Adipose tissue (tissue), 3 donors: ENCODE data around the gene MAPKBP1. TPM values are rescaled to one million over a fixed set of nuclear protein-coding genes. Genes with fewer than 3 reads are reported as not detected.
"Not testable (repeated sequence)": the region's sequence is repeated elsewhere in the genome, so short reads cannot be mapped to it uniquely, and the experiment has no call there.

Experiments
- H3K27ac ChIP-seq: one replicate; pipeline ENCODE4 v1.5.1; 2013; ENCODE audit warnings: low read depth, low read length
- WGBS, 3 donors: extraction: QIAGEN DNeasy Blood & Tissue Kit; methylation state at CpG; one replicate each; pipeline ENCODE4 v1.1.7; 2013; 5-methylcytosine and 5-hydroxymethylcytosine counted together
- polyA plus RNA-seq, 3 donors: library from polyadenylated mRNA; stranded (reverse); fragments of 200-250 nt; gene quantifications; one replicate each; pipeline ENCODE4 v1.2.3, GENCODE V29; 2013
- donor health status: healthy with polysubstance abuse.
- donor health status: Bipolar disorder and iron deficiency.
- donor health status: healthy.

The MAPKBP1 gene
- polyA plus RNA-seq, 3 donors, result 4.0 to 15.1 (median 8.7) TPM

DNA sequence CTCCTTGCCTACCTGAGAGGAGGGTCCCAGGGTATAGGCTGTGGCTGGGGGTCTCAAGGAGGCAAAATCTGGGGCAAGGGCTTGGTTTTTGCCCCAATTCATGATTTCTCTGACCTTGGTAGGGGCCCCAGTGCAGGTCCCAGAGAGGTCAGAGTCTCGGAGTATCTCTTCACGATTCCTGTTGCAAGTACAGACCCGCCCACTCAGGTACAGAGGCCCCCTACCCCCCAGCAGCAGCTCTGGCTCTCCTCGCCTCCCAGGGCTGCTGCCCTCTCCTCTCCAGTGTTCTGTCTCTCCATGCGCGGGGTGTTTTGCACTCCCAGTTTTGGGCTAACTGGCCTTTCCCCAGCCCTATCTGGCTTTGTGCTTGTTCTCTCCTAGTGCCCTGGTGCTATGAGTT is 48.2 kb downstream of the MAPKBP1 start:
- no peak overlapping the region for H3K27ac ChIP-seq
- 90 to 95% (median 92%) methylated on average over 6 of the region's 6 CpGs for WGBS, 3 donors

DNA sequence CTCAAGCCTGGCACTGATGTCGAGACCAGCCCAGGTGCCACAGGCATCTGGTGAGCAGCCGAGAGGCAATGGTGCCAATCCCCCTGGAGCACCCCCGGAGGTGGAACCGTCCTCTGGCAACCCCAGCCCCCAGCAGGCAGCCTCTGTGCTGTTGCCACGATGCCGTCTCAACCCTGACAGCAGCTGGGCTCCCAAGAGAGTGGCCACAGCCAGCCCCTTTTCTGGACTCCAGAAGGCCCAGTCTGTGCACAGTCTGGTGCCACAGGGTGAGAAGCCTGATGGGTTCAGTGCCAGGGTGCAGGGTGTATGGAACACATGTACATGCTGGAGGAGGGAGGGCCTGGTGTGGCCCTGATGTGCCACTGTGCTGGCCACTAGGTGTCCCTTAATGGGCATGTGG is 48.7 kb downstream of the MAPKBP1 start:
- no peak overlapping the region for H3K27ac ChIP-seq
- WGBS, 3 donors, result 82 to 90% (median 86%) methylated on average over 6 of the region's 6 CpGs

DNA sequence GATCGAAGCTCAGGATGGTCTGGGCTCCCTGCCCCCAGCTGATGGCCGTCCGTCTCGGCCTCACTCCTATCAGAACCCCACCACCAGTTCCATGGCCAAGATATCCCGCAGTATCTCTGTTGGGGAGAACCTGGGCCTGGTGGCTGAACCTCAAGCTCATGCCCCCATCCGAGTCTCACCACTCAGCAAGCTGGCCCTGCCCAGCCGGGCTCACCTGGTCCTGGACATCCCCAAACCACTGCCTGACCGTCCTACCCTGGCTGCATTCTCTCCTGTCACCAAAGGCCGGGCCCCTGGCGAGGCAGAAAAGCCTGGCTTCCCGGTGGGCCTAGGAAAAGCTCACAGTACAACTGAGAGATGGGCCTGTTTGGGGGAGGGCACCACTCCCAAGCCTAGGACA is 49.2 kb downstream of the MAPKBP1 start:
- no peak overlapping the region for H3K27ac ChIP-seq
- WGBS, 3 donors, result 90 to 93% (median 92%) methylated on average over 10 to 11 of the region's 11 CpGs

DNA sequence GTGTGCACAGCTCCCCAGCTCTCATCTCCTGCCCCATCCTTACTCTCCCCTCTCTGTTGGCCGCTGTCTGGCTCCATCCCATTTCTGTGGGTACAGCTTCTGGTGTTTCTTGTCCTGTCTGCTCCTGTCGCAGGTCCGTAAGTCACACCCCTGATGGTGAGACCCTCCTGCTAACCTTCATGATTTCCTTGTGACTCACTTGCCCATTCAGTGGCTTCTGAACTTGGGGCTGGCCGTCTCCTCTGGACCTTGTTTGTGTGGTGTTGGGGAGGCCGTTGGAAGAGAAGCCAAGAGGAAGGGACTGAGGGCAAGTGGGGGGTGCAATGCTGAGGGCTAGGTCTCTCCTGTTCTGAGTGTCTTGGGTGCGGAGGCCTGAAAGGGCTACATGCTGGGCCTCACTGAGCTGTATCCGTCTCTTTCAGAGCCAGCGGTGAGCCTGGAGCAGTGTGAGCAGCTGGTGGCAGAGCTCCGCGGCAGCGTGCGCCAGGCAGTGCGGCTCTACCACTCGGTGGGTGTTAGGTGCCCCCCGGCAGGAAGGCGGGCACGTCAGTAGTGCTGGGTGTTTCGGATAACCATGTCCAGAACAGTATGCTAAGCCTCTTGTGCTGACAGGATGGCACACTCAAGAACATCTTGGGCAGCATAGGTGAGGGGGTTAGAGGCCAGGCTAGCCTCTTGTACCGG is 49.9 kb downstream of the MAPKBP1 start:
- WGBS, 3 donors, result 92 to 95% (median 94%) methylated on average over 19 of the region's 19 CpGs
- no peak overlapping the region for H3K27ac ChIP-seq

DNA sequence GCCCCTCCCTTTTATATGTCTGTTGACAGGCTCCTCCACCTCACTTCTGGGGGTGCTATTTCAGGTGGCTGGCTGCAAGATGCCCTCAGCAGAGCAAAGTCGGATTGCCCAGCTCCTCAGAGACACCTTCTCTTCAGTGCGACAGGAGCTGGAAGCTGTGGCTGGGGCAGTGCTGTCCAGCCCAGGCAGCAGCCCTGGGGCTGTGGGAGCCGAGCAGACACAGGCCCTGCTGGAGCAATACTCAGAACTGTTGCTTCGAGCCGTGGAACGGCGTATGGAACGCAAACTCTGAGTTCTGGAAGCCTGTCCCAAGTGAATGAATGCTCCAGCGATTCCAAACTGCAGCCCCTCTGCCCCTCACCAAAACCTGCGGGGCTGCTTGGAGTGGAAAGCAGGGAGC is 50.9 kb downstream of the MAPKBP1 start:
- no peak overlapping the region for H3K27ac ChIP-seq
- 90 to 92% (median 92%) methylated on average over 10 of the region's 10 CpGs for WGBS, 3 donors

DNA sequence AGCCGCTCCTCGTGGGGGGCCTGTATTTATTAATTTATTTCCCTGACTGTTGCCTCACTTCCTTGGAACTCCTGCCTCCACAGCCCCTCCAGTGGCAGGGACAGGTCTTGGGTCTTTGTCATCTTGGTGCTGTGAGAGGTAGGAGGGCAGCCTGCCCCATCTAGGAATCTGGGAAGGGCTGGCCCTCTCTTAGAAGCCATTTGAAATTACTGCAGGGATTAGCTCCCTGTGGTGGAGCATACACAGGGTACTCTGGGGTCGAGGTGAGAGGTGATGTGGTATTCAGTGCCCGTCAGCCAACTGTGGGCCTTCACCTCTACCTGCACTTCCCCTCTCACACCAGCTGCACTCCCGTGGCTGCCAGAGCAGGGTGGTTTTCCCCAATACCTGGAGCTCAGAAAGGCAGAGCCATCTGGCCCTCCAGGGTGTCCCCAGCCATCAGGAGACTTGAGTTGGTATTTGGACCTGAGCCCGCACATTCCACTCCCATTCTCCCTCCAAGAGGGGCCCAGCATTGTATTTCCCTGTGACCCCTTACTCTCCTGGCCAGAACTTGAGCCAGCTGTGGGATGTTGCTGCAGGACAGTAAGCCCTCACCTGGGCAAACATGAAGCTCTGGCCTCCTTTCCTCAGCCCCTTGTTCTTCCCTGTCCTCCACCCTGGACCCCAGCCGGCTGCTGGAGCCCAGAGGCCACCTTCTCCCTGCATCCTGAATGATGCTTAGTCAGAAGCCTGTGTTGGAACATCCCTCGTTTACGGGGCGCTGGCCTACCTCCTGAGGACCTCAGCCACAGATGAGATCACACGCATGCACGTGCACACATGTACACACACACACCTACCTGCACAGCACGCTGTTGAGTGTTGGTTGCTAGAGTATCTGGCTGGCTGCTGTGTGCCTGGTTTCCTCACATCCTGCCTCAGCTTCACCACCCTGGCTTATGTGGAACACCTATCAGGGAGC is 51.6 kb downstream of the MAPKBP1 start:
- 79 to 87% (median 82%) methylated on average over 12 to 13 of the region's 13 CpGs for WGBS, 3 donors

DNA sequence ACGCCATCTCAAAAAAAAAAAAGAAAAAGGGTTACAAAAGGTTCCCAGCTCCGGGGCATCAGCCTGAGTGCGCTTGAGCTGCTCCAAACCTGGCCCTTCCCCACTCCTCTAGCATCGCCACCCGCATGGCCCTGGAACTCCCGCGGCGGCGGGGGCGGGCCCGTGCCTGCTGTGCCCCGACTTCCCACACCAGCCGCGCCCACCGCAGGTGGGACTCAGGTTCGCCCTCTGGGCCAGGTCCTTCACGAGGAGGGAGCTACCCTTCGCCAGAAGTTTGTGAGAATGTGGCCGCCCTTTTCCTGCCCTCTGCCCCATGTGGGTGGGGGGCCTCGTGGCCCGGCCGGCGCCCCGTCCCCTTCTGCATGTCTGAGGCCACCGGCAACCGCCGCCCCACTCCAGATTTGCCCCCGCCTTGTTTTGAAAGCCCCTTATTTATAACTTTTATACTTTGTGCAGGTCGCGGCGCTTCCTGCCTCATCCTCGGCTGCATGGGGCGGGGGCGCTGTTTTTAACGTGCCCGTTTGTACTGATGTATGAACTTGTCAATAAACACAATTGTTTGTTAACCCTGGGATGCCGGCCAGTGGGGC is 53.1 kb downstream of the MAPKBP1 start:
- WGBS, 3 donors, result 4 to 6% (median 5%) methylated on average over 33 to 37 of the region's 37 CpGs
- H3K27ac ChIP-seq, result no peak overlapping the region

More for the DNA sequence above, 51.6 kb downstream of the MAPKBP1 start:
- no peak overlapping the region for H3K27ac ChIP-seq

DNA sequence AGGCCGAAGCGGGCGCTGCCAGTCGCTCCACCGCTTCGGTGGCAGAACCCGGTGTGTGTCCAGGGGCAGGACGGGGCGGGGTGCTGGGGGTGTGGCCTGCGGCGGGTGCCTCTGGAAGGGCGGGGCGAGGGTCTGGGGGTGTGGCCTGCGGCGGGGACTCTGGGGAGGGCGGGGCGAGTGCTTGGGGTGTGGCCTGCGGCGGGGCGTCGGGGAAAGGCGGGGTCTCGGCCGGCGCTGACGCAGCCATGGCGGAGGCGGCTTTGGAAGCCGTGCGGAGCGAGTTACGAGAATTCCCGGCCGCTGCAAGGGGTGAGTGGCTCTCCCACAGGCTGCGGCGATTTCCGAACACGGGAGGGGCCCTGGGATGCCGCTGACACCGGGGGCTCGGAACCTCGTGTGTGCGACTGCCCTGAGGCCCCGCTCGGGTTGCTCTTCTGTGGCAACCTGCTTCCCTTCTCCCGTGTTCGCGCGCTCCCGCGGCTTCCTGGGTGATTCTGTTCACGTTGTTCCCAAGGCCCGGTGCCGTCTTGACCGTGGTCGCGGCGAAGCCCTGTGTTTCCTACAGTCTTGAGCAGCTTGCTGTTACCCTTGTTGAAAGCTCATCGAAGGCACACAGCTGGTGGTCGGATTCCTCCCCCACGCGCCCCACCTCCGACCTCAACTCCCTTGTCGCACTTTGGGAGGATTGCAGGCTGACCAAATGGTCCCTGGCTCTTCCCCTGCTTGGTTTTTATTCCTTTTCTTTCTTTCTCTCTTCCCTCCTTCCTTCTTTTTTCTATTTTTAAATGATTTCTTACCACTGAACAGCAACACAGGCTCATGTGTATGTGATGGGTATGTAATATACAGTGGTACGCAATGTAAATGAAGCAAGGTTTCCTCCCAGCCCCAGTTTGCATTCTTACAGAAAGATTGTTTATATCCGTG is 53.9 kb downstream of the MAPKBP1 start, which contains the start of gene JMJD7:
Gene JMJD7 (plus strand): TSS at position 213 of the 927 bp plus-strand sequence. CDS start 33 bp downstream, at position 246.
- H3K27ac ChIP-seq, result peak within 1 kb of the TSS; percentile 45
- WGBS, 3 donors, result 0 to 1% (median 1%) methylated on average over 52 to 66 of the region's 66 CpGs

DNA sequence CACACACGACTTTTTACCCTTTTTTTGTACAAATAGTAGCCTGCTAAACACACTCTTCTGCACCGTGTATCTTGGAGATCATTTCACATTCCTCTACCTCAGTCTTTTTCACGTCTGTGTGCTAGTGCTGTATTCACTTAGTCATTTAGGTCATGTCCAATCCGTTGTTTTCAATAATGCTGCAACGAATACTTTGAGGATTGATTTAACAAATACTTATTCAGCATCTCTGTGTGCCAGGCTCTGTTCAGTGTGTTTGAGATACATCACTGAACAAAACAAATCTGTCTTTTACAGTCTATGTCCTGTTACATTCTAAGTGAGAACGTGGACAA is 54.5 kb downstream of the MAPKBP1 start:
- 7 to 24% (median 17%) methylated on average over 6 of the region's 6 CpGs for WGBS, 3 donors
- H3K27ac ChIP-seq, result no peak overlapping the region

DNA sequence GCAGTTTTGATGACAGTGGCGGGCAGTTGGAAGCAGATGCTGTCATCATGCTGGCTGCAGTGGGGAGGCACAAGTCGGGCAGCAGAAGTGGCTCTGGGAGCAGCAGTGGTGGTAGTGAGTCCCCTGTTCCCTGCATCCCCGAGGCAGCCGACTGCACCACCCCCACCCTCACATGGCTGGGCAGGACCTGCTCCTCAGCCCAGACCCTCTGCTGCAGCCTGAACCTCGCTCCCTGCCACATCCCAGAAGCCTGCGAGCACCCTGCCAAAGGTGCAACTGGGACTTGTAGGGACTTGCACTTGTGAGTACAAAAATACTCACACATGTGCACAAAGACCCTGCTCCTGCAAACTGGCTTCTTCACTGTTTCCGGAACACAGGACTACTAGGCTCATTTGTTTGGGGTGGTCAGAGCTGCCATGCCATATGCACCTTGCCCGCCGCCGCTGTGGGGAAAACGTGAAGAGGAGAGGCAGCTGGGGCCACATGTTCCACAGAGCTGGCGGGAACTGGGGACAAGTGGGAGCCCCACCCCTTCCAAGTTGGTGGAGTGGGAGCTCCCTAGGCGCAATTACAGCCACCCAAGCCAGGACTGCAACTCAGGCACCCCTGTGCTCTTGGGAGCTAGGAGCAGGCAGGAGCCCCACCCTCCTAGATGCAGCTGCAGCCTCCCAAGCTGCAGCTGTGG is 55.8 kb downstream of the MAPKBP1 start:
- WGBS, 3 donors, result 92% methylated on average over 13 of the region's 13 CpGs
- H3K27ac ChIP-seq, result no peak overlapping the region

DNA sequence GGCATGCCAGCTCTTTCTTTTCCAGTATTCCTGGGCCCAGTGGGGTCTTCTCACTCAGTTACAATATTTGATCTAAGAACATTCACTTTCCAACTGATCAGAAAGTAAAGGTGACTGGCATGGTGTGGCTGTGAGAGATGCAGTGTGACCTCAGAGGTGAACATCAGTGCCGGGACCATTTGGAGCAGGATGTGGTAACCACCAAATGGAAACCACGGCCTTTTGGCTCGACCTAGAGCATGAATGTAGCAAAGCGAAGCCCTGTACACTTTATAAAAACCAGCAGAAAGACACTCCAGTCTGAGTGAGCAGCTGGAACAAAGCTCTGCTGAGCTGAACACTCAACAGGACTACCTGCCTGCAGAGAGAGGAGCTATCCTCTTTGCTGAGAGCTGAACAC is 57.0 kb downstream of the MAPKBP1 start:
- WGBS, 3 donors, result 57 to 83% (median 76%) methylated on average over 4 of the region's 4 CpGs
- H3K27ac ChIP-seq, result not testable (repeated sequence)

DNA sequence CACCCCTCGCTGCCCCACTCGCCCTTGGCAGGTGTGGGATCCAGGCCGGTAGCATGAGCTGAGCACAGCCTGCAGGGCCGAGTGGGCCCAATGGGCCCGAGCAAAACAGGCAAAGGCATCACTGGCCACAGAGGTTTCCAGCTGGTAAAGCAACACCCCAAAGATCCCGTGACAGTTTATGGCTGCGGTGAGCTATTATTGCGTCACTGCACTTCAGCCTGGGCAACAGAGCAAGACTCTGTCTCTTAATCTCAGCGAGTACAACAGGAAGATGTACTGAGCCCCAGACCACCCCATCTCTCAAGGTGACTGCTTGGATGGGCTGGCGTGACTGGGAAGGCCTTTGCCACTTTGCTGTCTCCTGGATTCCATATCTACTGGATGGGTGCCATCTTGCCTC is 57.9 kb downstream of the MAPKBP1 start:
- 85 to 94% (median 89%) methylated on average over 10 of the region's 10 CpGs for WGBS, 3 donors
- no peak overlapping the region for H3K27ac ChIP-seq

DNA sequence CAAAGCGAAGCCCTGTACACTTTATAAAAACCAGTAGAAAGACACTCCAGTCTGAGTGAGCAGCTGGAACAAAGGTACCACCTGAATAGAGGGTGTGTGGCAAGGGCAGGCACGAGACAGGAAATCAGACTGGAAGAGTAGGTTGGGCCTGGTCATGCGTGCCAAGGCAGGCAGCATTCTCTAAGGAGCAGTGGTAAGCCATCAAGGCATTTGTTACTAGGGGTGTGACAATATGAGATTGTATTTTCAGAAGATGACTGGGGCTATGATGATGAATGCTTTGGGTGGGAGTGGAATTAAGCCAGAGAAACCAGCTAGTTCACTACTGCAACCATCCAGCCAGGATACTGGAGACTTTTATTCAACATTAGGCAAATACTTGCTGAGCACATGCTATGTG is 58.6 kb downstream of the MAPKBP1 start:
- WGBS, 3 donors, result 66 to 93% (median 66%) methylated on average over 3 of the region's 3 CpGs
- H3K27ac ChIP-seq, result no peak overlapping the region

DNA sequence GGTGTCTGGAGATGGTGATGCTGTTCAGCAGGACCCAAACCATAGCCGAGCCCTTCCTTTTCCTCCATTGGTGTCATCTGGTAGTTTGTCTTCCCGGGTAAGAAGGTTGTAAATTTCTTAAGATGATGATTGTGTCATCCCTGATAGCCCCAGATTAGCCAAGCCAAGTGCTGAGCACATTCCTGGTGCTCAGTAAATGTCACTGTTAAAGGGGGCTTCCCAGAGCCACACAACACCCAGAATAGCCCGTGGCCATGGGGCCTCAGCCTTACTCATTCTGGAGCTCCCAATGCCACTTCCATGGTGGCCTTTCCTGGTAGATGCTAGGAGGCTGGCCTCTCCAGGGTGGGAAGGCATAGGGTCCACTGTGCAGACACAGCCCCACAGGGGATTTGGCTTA is 59.8 kb downstream of the MAPKBP1 start:
- WGBS, 3 donors, result 71 to 92% (median 77%) methylated on average over 3 of the region's 3 CpGs

DNA sequence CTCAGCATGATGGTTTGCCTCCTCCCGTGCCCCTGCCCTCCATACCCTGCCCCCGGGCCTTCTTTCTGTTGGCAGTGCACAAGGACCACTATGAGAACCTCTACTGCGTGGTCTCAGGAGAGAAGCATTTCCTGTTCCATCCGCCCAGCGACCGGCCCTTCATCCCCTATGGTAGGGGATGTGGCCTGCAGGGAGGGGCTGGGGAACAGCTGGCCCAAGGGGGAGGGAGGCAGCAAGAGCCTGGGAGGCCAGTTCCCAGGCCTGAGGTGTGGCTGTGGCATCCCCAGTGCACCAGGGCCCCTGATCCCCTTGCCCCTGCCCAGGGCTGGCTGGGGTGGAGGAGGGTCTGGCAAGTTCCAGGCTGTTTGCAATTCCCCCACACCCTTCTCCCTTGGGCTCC is 61.8 kb downstream of the MAPKBP1 start:
- WGBS, 3 donors, result 57 to 82% (median 62%) methylated on average over 5 to 6 of the region's 6 CpGs
- H3K27ac ChIP-seq, result no peak overlapping the region

More for the DNA sequence above, 59.8 kb downstream of the MAPKBP1 start:
- H3K27ac ChIP-seq, result no peak overlapping the region

DNA sequence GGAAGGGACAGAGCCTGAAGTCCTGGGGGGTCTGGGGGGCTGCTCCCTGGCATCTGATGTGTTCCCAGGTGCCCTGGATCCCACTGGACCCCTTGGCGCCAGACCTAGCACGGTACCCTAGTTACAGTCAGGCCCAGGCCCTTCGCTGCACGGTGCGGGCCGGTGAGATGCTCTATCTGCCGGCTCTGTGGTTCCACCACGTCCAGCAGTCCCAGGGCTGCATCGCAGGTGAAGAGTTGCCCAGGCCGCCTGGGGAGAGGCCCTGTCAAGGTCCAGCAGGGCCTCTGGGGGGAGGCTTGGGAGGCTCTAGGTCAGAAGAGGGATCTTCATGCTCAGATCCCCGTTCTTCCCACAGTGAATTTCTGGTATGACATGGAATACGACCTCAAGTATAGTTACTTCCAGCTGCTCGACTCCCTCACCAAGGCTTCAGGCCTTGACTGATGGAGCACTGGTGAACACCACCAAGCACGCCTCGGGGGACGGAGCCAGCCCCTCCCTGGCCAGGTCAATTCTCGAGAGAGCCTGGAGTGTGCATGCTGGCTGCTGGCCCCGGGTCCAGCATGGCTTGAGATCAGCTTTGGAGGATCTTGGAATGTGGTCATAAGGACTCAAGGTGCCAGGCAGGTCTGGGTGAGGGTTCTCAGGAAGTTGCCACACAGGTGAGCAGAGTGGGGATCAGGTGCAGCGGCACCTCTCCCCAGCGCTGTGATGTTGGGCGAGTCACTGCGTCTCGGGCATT is 62.6 kb downstream of the MAPKBP1 start:
- 93 to 95% (median 94%) methylated on average over 23 of the region's 23 CpGs for WGBS, 3 donors
- no peak overlapping the region for H3K27ac ChIP-seq

DNA sequence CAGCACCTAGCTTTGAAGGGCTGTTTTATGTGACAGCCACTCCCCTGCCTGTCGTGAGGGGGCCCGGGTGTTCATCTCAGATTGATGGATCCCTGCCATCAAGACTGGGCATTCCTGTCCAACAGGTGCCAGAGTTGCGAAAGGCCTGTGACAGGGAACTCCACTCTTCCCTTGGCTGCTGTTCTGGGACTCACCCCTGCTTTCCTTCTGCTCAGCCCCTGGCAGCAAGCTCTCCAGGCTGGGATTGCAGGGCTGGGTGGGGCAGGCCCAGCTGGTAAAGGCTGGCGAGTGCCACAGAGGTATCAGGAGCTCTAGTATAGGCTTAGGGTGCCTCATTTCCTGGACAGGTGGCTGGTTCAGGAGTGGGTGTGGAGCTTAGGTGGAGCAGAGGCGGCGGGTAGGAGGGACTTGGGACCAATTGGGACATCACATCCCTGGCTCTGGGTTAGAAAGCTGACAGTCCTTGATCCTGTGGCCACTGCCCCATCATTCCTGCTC is 64.2 kb downstream of the MAPKBP1 start, which contains the start of gene PLA2G4B:
Gene PLA2G4B (plus strand): TSS at position 448 of the 498 bp plus-strand sequence. CDS start 67 bp downstream, outside the sequence.
- H3K27ac ChIP-seq, result no peak within 1 kb of the TSS
- WGBS, 3 donors, result 62 to 89% (median 79%) methylated on average over 6 of the region's 6 CpGs
